Gastrocnemius medialis (tissue), 4 donors: ENCODE measurements around the gene NFRKB.
"Not testable (repeated sequence)": the region's sequence is repeated elsewhere in the genome, so short reads cannot be mapped to it uniquely, and the experiment has no call there.

Experiments used
- CTCF ChIP-seq, 5 experiments: fragments of 450-650 bp in 3 of 5; fragments of 200-600 bp in 2 of 5; sonication (generic) in 2 of 5; IDR thresholded peaks in 4 of 5; conservative IDR thresholded peaks in 1 of 5; 1 replicate in 4 of 5; 2 replicates in 1 of 5; pipeline ENCODE4 v1.5.1; 2016 to 2019; ENCODE audit warnings: antibody characterized with exemption in 5 of 5, mild to moderate bottlenecking in 3 of 5, moderate library complexity in 3 of 5
- POLR2A ChIP-seq, 2 donors: fragments of 450-650 bp; IDR thresholded peaks; one replicate each; pipeline ENCODE4 v1.6.1; 2017; ENCODE audit warnings: antibody characterized with exemption in 2 of 2, mild to moderate bottlenecking in 2 of 2, moderate library complexity in 2 of 2

GRCh38 chr11:129868626-129869025 lies 26.8 kb downstream of the NFRKB start:
- not testable (repeated sequence) for TF ChIP-seq CTCF (IDR thresholded peaks at IDR 0.05 in 4 of 5, conservative IDR thresholded peaks at IDR 0.05 in 1 of 5); POLR2A (IDR thresholded peaks at IDR 0.05)
